HG02588 (cell line): ENCODE results near the gene SLC30A9.

Experiments used
- ATAC-seq: cut with Tn5 transposase; IDR thresholded peaks from one replicate; pipeline ENCODE4 v1.9.1; 2021; ENCODE audit warnings: mild to moderate bottlenecking, moderate library complexity; ENCODE audit not compliant: unreplicated experiment

SLC30A9 gene

DNA sequence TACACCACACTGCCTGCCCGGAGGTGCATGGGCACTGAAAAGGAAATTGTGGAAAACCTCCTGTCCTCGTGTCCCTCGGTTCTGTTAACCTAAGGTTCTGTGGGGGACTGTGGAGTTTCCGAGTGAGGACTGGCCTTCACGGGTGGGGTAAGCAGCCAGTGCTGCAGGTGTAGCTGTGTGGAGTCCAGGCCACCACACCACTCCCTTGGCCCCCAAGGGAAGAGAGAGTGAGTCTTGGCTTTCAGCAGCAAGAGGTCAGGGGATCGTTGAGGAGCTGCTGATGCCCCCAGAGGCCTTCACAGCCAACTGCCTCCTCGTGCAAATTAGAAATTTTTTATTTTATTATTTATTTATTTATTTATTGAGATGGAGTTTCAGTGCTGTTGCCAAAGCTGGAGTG lies 141.8 kb downstream of the SLC30A9 start:
- ATAC-seq, result no peak

DNA sequence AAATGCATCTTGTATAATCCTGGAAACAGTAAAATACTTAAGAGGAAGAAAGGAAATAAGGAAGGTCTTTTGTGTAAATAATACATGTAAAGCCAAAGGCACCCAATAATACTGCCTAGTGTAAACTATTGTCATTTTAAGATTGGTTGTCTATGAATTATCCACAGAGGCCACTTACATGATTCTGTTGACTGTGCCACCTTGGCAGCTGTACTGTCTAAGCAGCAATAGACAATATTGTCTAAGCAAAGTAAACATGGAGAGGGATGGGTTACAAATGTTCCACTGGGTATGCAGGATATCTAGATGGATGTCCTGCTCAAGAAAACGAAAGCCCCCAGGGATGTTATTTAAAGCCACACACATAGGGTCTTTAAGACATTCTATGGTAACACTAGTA lies 142.7 kb downstream of the SLC30A9 start:
- ATAC-seq, result no peak

- ATAC-seq, result no peak
Measured at GRCh38 chr4:42136371-42136770, 146.0 kb downstream of the SLC30A9 start.
